ENCODE data around the gene SEMA3D. TPM values are rescaled to one million over a fixed set of nuclear protein-coding genes. Genes with fewer than 3 reads are reported as not detected.

SEMA3D gene
- total and polyA plus RNA-seq, 11 donors: 0.10 to 8.6 (median 0.88) TPM

DNA sequence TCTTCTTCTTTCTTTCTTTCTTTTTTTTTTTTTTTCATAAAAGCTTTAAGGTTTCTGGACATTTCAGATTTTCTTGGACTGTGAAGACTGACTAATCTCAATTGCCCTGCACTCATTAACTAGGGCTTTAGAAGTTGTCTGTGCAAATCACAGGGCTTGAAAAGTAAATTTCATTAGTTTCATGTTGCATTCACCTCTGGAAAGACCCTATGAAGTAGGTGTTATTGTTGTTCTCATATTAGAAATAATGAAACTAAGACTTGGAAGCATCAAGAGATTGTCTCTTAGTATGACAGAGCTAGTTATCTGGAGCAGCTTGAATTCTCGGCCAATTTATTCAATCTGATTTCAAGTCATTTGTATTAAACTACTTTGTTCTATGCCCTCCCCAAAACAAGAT, 28.2 kb upstream of the SEMA3D start:
- Histone ChIP-seq H3K4me3 (no peak overlapping the region), H3K27ac (no peak overlapping the region), H3K9me3 (no peaks in the 10 kb centered on the region), H3K36me3 (no peaks in the 10 kb centered on the region), H3K4me1 (no peaks in the 10 kb centered on the region), H3K27me3 (no peaks in the 10 kb centered on the region)
- no peak for TF ChIP-seq POLR2A (IDR thresholded peaks at IDR 0.05)
- TF ChIP-seq, protein P1, sequence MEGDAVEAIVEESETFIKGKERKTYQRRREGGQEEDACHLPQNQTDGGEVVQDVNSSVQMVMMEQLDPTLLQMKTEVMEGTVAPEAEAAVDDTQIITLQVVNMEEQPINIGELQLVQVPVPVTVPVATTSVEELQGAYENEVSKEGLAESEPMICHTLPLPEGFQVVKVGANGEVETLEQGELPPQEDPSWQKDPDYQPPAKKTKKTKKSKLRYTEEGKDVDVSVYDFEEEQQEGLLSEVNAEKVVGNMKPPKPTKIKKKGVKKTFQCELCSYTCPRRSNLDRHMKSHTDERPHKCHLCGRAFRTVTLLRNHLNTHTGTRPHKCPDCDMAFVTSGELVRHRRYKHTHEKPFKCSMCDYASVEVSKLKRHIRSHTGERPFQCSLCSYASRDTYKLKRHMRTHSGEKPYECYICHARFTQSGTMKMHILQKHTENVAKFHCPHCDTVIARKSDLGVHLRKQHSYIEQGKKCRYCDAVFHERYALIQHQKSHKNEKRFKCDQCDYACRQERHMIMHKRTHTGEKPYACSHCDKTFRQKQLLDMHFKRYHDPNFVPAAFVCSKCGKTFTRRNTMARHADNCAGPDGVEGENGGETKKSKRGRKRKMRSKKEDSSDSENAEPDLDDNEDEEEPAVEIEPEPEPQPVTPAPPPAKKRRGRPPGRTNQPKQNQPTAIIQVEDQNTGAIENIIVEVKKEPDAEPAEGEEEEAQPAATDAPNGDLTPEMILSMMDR (IDR thresholded peaks at IDR 0.05): no peak
- no peak for ATAC-seq
- no peak for DNase-seq
- WGBS, 4 donors: 88 to 92% (median 91%) methylated on average over 1 of the region's 1 CpG
- intact Hi-C loops (cut with DNase I): no loop called here

DNA sequence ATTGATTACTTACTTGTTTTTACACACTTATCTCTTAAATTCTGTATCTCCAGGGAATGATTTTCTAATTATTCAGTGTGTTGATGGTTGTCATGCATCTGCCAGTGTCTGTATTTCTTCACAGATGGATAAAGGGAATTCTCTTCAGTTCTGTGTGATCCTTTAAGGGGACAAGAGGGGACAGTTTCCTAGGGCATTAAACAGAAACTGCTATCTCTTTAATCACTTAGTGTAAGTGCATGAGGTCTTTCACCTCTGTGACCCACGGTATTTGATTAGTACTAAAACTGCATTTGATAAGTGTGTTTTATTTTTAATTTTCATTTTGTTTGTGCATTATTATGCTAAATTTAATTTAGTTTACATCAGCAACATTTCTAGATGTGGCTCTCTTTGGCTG, 26.6 kb upstream of the SEMA3D start:
- no peak overlapping the region for H3K4me3 ChIP-seq
- no peaks in the 10 kb centered on the region for H3K36me3 ChIP-seq
- H3K27ac ChIP-seq: no peak overlapping the region
- intact Hi-C loops (cut with DNase I): no loop called here
- H3K4me1 ChIP-seq: no peaks in the 10 kb centered on the region
- no peaks in the 10 kb centered on the region for H3K27me3 ChIP-seq
- TF ChIP-seq, protein P1 (IDR thresholded peaks at IDR 0.05): no peak
- no peak for TF ChIP-seq POLR2A (IDR thresholded peaks at IDR 0.05)
- ATAC-seq (no peak), DNase-seq (no peak)
- 23 to 46% (median 44%) methylated on average over 1 of the region's 1 CpG for WGBS, 4 donors
- no peaks in the 10 kb centered on the region for H3K9me3 ChIP-seq

DNA sequence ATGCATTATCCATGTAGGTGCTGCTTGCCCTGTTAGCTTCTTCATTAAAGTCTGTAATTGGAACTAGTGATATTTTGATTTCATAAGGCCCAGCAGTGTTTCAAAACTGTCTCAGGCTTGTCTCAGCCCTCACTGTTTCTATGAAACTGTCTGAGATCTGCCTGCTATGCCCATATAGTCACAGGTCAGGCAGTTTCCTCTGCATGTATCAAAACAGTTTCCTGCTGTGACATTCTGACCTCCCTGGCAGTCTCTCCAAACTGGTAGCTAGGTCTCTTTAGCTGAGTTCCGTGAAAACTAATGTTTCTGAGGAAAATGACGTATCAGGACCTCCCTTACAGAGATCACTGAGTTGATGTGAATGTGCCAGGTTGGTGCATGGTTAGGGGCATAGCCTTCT, 18.9 kb upstream of the SEMA3D start:
- DNase-seq (no peak), ATAC-seq (no peak)
- intact Hi-C loops (cut with DNase I): no loop called here
- Histone ChIP-seq H3K9me3 (no peaks in the 10 kb centered on the region), H3K36me3 (no peaks in the 10 kb centered on the region), H3K4me1 (no peaks in the 10 kb centered on the region), H3K27ac (no peak overlapping the region), H3K4me3 (no peak overlapping the region), H3K27me3 (no peaks in the 10 kb centered on the region)
- no peak for TF ChIP-seq POLR2A (IDR thresholded peaks at IDR 0.05)
- TF ChIP-seq, protein P1 (IDR thresholded peaks at IDR 0.05): no peak
- 46 to 66% (median 56%) methylated on average over 2 of the region's 2 CpGs for WGBS, 4 donors

DNA sequence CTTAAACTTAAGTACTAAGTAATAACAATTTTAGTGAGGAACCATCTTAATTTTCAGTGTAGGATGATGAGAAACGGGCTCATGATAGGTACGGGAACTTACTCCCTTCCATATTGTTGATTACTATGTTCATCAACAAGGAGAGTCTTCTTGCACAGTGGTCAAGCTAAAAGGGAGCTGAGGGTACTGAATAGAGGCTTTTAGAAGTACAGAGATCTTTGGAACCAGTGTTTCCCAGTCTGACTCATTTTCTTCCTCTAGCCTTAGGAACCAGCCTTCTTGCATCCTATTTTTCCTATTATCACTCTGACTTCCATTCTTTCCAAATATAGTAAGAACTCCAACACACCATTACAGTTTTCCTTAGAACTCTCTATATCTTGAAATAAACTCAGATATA, 17.6 kb upstream of the SEMA3D start:
- no peak overlapping the region for H3K4me3 ChIP-seq

More for the DNA sequence above, 17.6 kb upstream of the SEMA3D start:
- H3K27ac ChIP-seq: no peak overlapping the region
- DNase-seq (no peak), ATAC-seq (no peak)
- TF ChIP-seq POLR2A (IDR thresholded peaks at IDR 0.05): no peak
- TF ChIP-seq, protein P1 (IDR thresholded peaks at IDR 0.05): no peak
- H3K36me3 ChIP-seq: no peaks in the 10 kb centered on the region
- 38 to 91% (median 64%) methylated on average over 2 of the region's 2 CpGs for WGBS, 4 donors
- peaks cover 0 to 2% (median 0%) of the 10 kb centered on the region in 9 donors for H3K27me3 ChIP-seq
- no peaks in the 10 kb centered on the region for H3K9me3 ChIP-seq
- intact Hi-C loops (cut with DNase I): no loop called here
- no peaks in the 10 kb centered on the region for H3K4me1 ChIP-seq
